ENCODE measurements around the gene KCNH1. TPM values are rescaled to one million over a fixed set of nuclear protein-coding genes. Genes with fewer than 3 reads are reported as not detected.

The KCNH1 gene
- total and polyA plus RNA-seq, 2 experiments from 2014 or later = 0.03 to 0.17 TPM

GRCh38 chr1:210819266-210819665, 314.7 kb downstream of the KCNH1 start:
- H3K27me3 ChIP-seq = no peaks in the 10 kb centered on the region
- no peak overlapping the region for H2AFZ ChIP-seq
- H3K9me3 ChIP-seq (ENCODE audit: low read depth) = no peaks in the 10 kb centered on the region
- DNase-seq (ENCODE audit: low spot score) = no peak
- no peak overlapping the region for H3K4me2 ChIP-seq
- no peaks in the 10 kb centered on the region for H3K9me2 ChIP-seq (replicated peaks; ENCODE audit: insufficient read depth)
- H3K79me2 ChIP-seq = no peaks in the 10 kb centered on the region
- H3K4me3 ChIP-seq = no peak overlapping the region
- WGBS (ENCODE audit: low lambda C conversion rate, missing lambda C conversion rate) = 75% methylated on average over 4 of the region's 4 CpGs
- no peak overlapping the region for H3K27ac ChIP-seq
- H4K20me1 ChIP-seq (ENCODE audit: insufficient read depth, poor library complexity, severe bottlenecking) = no peaks in the 10 kb centered on the region
- no peak for TF ChIP-seq EZH2 (IDR thresholded peaks at IDR 0.05; ENCODE audit: borderline replicate concordance)
- no peak for TF ChIP-seq CTCF (IDR thresholded peaks at IDR 0.05; ENCODE audit: poor library complexity)
- TF ChIP-seq EZH2phosphoT487 (IDR thresholded peaks at IDR 0.05; ENCODE audit: low read depth, severe bottlenecking, unreplicated experiment) = no peak
- H3K36me3 ChIP-seq (replicated peaks; ENCODE audit: insufficient read depth, low read depth) = no peaks in the 10 kb centered on the region
- H3K4me1 ChIP-seq (ENCODE audit: insufficient read depth) = no peaks in the 10 kb centered on the region

GRCh38 chr1:210817385-210818275, 316.3 kb downstream of the KCNH1 start:
- no peaks in the 10 kb centered on the region for H3K79me2 ChIP-seq
- no peak overlapping the region for H2AFZ ChIP-seq
- H3K4me2 ChIP-seq = no peak overlapping the region
- H3K36me3 ChIP-seq (replicated peaks; ENCODE audit: insufficient read depth, low read depth) = no peaks in the 10 kb centered on the region
- H3K27me3 ChIP-seq = no peaks in the 10 kb centered on the region
- H3K9me3 ChIP-seq (ENCODE audit: low read depth) = no peaks in the 10 kb centered on the region
- no peak for TF ChIP-seq CTCF (IDR thresholded peaks at IDR 0.05; ENCODE audit: poor library complexity)
- TF ChIP-seq EZH2phosphoT487 (IDR thresholded peaks at IDR 0.05; ENCODE audit: low read depth, severe bottlenecking, unreplicated experiment) = no peak
- TF ChIP-seq EZH2 (IDR thresholded peaks at IDR 0.05; ENCODE audit: borderline replicate concordance) = no peak
- no peak overlapping the region for H3K4me3 ChIP-seq
- no peaks in the 10 kb centered on the region for H3K9me2 ChIP-seq (replicated peaks; ENCODE audit: insufficient read depth)
- no peak for DNase-seq (ENCODE audit: low spot score)
- WGBS (ENCODE audit: low lambda C conversion rate, missing lambda C conversion rate) = 62% methylated on average over 2 of the region's 2 CpGs
- no peak overlapping the region for H3K27ac ChIP-seq
- no peaks in the 10 kb centered on the region for H4K20me1 ChIP-seq (ENCODE audit: insufficient read depth, poor library complexity, severe bottlenecking)
- H3K4me1 ChIP-seq (ENCODE audit: insufficient read depth) = no peaks in the 10 kb centered on the region

GRCh38 chr1:210815641-210816550, 318.1 kb downstream of the KCNH1 start:
- no peak overlapping the region for H3K4me3 ChIP-seq
- H3K27ac ChIP-seq = no peak overlapping the region
- no peaks in the 10 kb centered on the region for H3K36me3 ChIP-seq (replicated peaks; ENCODE audit: insufficient read depth, low read depth)
- H3K4me2 ChIP-seq = no peak overlapping the region
- no peaks in the 10 kb centered on the region for H3K4me1 ChIP-seq (ENCODE audit: insufficient read depth)
- no peak for DNase-seq (ENCODE audit: low spot score)
- 84% methylated on average over 13 of the region's 13 CpGs for WGBS (ENCODE audit: low lambda C conversion rate, missing lambda C conversion rate)
- no peak for TF ChIP-seq EZH2 (IDR thresholded peaks at IDR 0.05; ENCODE audit: borderline replicate concordance)
- no peak for TF ChIP-seq EZH2phosphoT487 (IDR thresholded peaks at IDR 0.05; ENCODE audit: low read depth, severe bottlenecking, unreplicated experiment)
- no peak for TF ChIP-seq CTCF (IDR thresholded peaks at IDR 0.05; ENCODE audit: poor library complexity)
- no peaks in the 10 kb centered on the region for H3K79me2 ChIP-seq
- no peaks in the 10 kb centered on the region for H3K27me3 ChIP-seq
- H2AFZ ChIP-seq = no peak overlapping the region
- H4K20me1 ChIP-seq (ENCODE audit: insufficient read depth, poor library complexity, severe bottlenecking) = no peaks in the 10 kb centered on the region
- H3K9me3 ChIP-seq (ENCODE audit: low read depth) = no peaks in the 10 kb centered on the region
- H3K9me2 ChIP-seq (replicated peaks; ENCODE audit: insufficient read depth) = no peaks in the 10 kb centered on the region
